ENCODE data around the gene PRKRA. TPM values are rescaled to one million over a fixed set of nuclear protein-coding genes. Genes with fewer than 3 reads are reported as not detected.
"Not testable (repeated sequence)": the region's sequence is repeated elsewhere in the genome, so short reads cannot be mapped to it uniquely, and the experiment has no call there.

Gene PRKRA
- total and polyA plus RNA-seq, 7 experiments from 2014 or later = 40.8 to 113 (median 59.4) TPM

- Mint-ChIP-seq H3K27me3 (no peaks in the 10 kb centered on the region), H3K4me3 (no peak overlapping the region), H3K27ac (peak overlapping the region in 1 of 9 donors; percentile 67), H3K9me3 (no peaks in the 10 kb centered on the region), H3K4me1 (peaks cover 4 to 13% (median 4%) of the 10 kb centered on the region in 7 donors), H3K36me3 (no peaks in the 10 kb centered on the region)
- no peaks in the 10 kb centered on the region for H3K9me3 ChIP-seq (ENCODE audit: control insufficient read depth in 2 of 3, low read length in 3 of 3)
- intact Hi-C loops (cut with micrococcal nuclease) = no loop called here
- no peaks in the 10 kb centered on the region for H3K27me3 ChIP-seq (ENCODE audit: control insufficient read depth in 2 of 2, insufficient read depth in 2 of 2, low read length in 2 of 2)
- H3K36me3 ChIP-seq (ENCODE audit: control insufficient read depth in 2 of 3, insufficient read depth in 3 of 3, low read length in 3 of 3) = no peaks in the 10 kb centered on the region
- no peak overlapping the region for H3K4me3 ChIP-seq (ENCODE audit: low read length)
- CTCF ChIA-PET = no interaction called here
- ATAC-seq (no peak), DNase-seq (no peak)
- H3K4me1 ChIP-seq (ENCODE audit: control insufficient read depth in 2 of 2, insufficient read depth in 2 of 2, low read length in 2 of 2) = no peaks in the 10 kb centered on the region
- POLR2A ChIA-PET = interaction anchor here (0.7 to 1.1 kb wide), 2 partner anchors 22 to 26 kb away, joined by 3 read pairs; partner anchors contain the start of genes PJVK and PRKRA
- no peak overlapping the region for H3K27ac ChIP-seq (ENCODE audit: low read depth, low read length)
Measured at GRCh38 chr2:178473373-178473772, 22.4 kb upstream of the PRKRA start.

- intact Hi-C loops (cut with micrococcal nuclease) = not testable (repeated sequence)
- CTCF ChIA-PET = interaction anchor here (0.6 kb wide), 1 partner anchor 86 kb away, joined by 4 read pairs; no protein-coding TSS in a partner anchor
- POLR2A ChIA-PET = interaction anchor here (0.7 to 1.3 kb wide), 2 partner anchors 15 to 20 kb away, joined by 3 read pairs; partner anchors contain the start of genes PJVK and PRKRA
Measured at GRCh38 chr2:178471313-178471712, 20.3 kb upstream of the PRKRA start.

GRCh38 chr2:178469219-178469849 lies 18.4 kb upstream of the PRKRA start:
- Histone ChIP-seq H3K36me3 (ENCODE audit: control insufficient read depth in 2 of 3, insufficient read depth in 3 of 3, low read length in 3 of 3) (no peaks in the 10 kb centered on the region), H3K27ac (ENCODE audit: low read depth, low read length) (no peak overlapping the region), H3K27me3 (ENCODE audit: control insufficient read depth in 2 of 2, insufficient read depth in 2 of 2, low read length in 2 of 2) (no peaks in the 10 kb centered on the region), H3K9me3 (ENCODE audit: control insufficient read depth in 2 of 3, low read length in 3 of 3) (no peaks in the 10 kb centered on the region), H3K4me1 (ENCODE audit: control insufficient read depth in 2 of 2, insufficient read depth in 2 of 2, low read length in 2 of 2) (no peaks in the 10 kb centered on the region), H3K4me3 (ENCODE audit: low read length) (no peak overlapping the region)
- H3K36me3 Mint-ChIP-seq = peaks cover 0 to 15% (median 0%) of the 10 kb centered on the region in 5 donors
- no peaks in the 10 kb centered on the region for H3K27me3 Mint-ChIP-seq
- ChIA-PET CTCF (no interaction called here), POLR2A (no interaction called here)
- no peaks in the 10 kb centered on the region for H3K9me3 Mint-ChIP-seq
- peaks cover 0 to 5% (median 0%) of the 10 kb centered on the region in 7 donors for H3K4me1 Mint-ChIP-seq
- no peak overlapping the region for H3K27ac Mint-ChIP-seq
- intact Hi-C loops (cut with micrococcal nuclease) = no loop called here
- DNase-seq (no peak), ATAC-seq (no peak)
- H3K4me3 Mint-ChIP-seq = no peak overlapping the region

More at GRCh38 chr2:178471313-178471712, 20.3 kb upstream of the PRKRA start:
- H3K27ac Mint-ChIP-seq; H3K4me1 Mint-ChIP-seq; H3K4me3 ChIP-seq (ENCODE audit: low read length); H3K27me3 Mint-ChIP-seq; H3K9me3 ChIP-seq (ENCODE audit: control insufficient read depth in 2 of 3, low read length in 3 of 3); H3K36me3 ChIP-seq (ENCODE audit: control insufficient read depth in 2 of 3, insufficient read depth in 3 of 3, low read length in 3 of 3); H3K4me3 Mint-ChIP-seq; H3K27ac ChIP-seq (ENCODE audit: low read depth, low read length); H3K9me3 Mint-ChIP-seq; DNase-seq; H3K27me3 ChIP-seq (ENCODE audit: control insufficient read depth in 2 of 2, insufficient read depth in 2 of 2, low read length in 2 of 2); H3K4me1 ChIP-seq (ENCODE audit: control insufficient read depth in 2 of 2, insufficient read depth in 2 of 2, low read length in 2 of 2); ATAC-seq: not testable (repeated sequence)
- peaks cover 0 to 10% (median 0%) of the 10 kb centered on the region in 5 donors for H3K36me3 Mint-ChIP-seq

- no peaks in the 10 kb centered on the region for H3K27me3 ChIP-seq (ENCODE audit: control insufficient read depth in 2 of 2, insufficient read depth in 2 of 2, low read length in 2 of 2)
- peaks cover 0 to 7% (median 0%) of the 10 kb centered on the region in 5 donors for H3K36me3 Mint-ChIP-seq
- H3K27me3 Mint-ChIP-seq = peaks cover 0 to 7% (median 0%) of the 10 kb centered on the region in 5 donors
- no peaks in the 10 kb centered on the region for H3K9me3 ChIP-seq (ENCODE audit: control insufficient read depth in 2 of 3, low read length in 3 of 3)
- H3K4me1 ChIP-seq (ENCODE audit: control insufficient read depth in 2 of 2, insufficient read depth in 2 of 2, low read length in 2 of 2) = no peaks in the 10 kb centered on the region
- H3K27ac Mint-ChIP-seq = no peak overlapping the region
- no peak overlapping the region for H3K4me3 Mint-ChIP-seq
- H3K27ac ChIP-seq (ENCODE audit: low read depth, low read length) = no peak overlapping the region
- ATAC-seq = no peak
- intact Hi-C loops (cut with micrococcal nuclease) = loop anchor here in 1 of 2 donors (10.0 kb wide), 2 partner anchors 807 to 843 kb away; partner anchors contain the start of gene SESTD1
- no peak for DNase-seq
- ChIA-PET CTCF (no interaction called here), POLR2A (interaction anchor here (0.6 kb wide), 1 partner anchor 64 kb away, joined by 3 read pairs; no protein-coding TSS in a partner anchor)
- peaks cover 0 to under 1% (median 0%) of the 10 kb centered on the region in 7 donors for H3K4me1 Mint-ChIP-seq
- no peak overlapping the region for H3K4me3 ChIP-seq (ENCODE audit: low read length)
- peaks cover 0 to 4% (median 0%) of the 10 kb centered on the region in 11 donors for H3K9me3 Mint-ChIP-seq
- no peaks in the 10 kb centered on the region for H3K36me3 ChIP-seq (ENCODE audit: control insufficient read depth in 2 of 3, insufficient read depth in 3 of 3, low read length in 3 of 3)
Measured at GRCh38 chr2:178457390-178457886, 6.5 kb upstream of the PRKRA start.

- Histone ChIP-seq H3K9me3 (ENCODE audit: control insufficient read depth in 2 of 3, low read length in 3 of 3) (no peaks in the 10 kb centered on the region), H3K36me3 (ENCODE audit: control insufficient read depth in 2 of 3, insufficient read depth in 3 of 3, low read length in 3 of 3) (peaks cover 0 to under 1% (median 0%) of the 10 kb centered on the region in 3 experiments), H3K4me3 (ENCODE audit: low read length) (no peak overlapping the region), H3K27ac (ENCODE audit: low read depth, low read length) (no peak overlapping the region), H3K27me3 (ENCODE audit: control insufficient read depth in 2 of 2, insufficient read depth in 2 of 2, low read length in 2 of 2) (no peaks in the 10 kb centered on the region), H3K4me1 (ENCODE audit: control insufficient read depth in 2 of 2, insufficient read depth in 2 of 2, low read length in 2 of 2) (peaks cover 4 to 7% of the 10 kb centered on the region in 2 donors)
- DNase-seq (no peak), ATAC-seq (no peak)
- H3K4me3 Mint-ChIP-seq = no peak overlapping the region
- ChIA-PET POLR2A (interaction anchor here (1.2 kb wide), 1 partner anchor 16 kb away, joined by 3 read pairs; no protein-coding TSS in a partner anchor), CTCF (no interaction called here)
- peaks cover 0 to 4% (median 0%) of the 10 kb centered on the region in 11 donors for H3K9me3 Mint-ChIP-seq
- intact Hi-C loops (cut with micrococcal nuclease) = loop anchor here in 1 of 2 donors (10.0 kb wide), 2 partner anchors 809 to 841 kb away; partner anchors contain the start of gene SESTD1
- H3K4me1 Mint-ChIP-seq = peaks cover 0 to 10% (median 4%) of the 10 kb centered on the region in 7 donors
- H3K27me3 Mint-ChIP-seq = peaks cover 0 to 9% (median 0%) of the 10 kb centered on the region in 5 donors
- H3K27ac Mint-ChIP-seq = peak overlapping the region in 1 of 9 donors; percentile 44
- peaks cover 0 to 7% (median 0%) of the 10 kb centered on the region in 5 donors for H3K36me3 Mint-ChIP-seq
Measured at GRCh38 chr2:178455947-178456346, 5.0 kb upstream of the PRKRA start.

DNA sequence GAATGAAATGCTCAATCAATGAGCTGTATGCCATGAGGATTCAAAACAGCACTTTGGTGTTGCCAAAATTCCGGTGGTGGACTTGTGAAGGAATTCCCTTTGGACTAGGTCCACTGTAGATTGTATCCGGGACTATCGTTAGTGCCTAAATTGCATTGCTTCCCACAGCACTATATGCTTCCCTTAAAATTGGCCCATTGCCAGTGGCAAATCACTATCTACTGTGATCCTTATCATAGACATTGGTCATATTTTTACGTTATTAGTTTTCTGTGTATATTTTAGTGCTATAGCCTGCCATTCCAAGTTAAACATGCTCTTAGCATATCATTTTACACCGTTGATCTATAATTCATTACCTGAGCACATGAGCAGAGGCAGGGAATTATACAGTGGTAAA lies 1.9 kb upstream of the PRKRA start:
- Mint-ChIP-seq H3K4me3 (no peak overlapping the region), H3K9me3 (peaks cover 0 to 4% (median 0%) of the 10 kb centered on the region in 11 donors), H3K27me3 (peaks cover 0 to 9% (median 0%) of the 10 kb centered on the region in 5 donors), H3K36me3 (peaks cover 4 to 11% (median 7%) of the 10 kb centered on the region in 5 donors), H3K27ac (no peak overlapping the region), H3K4me1 (peaks cover 11 to 35% (median 26%) of the 10 kb centered on the region in 7 donors)
- Histone ChIP-seq H3K4me1 (ENCODE audit: control insufficient read depth in 2 of 2, insufficient read depth in 2 of 2, low read length in 2 of 2) (peaks cover 12 to 25% of the 10 kb centered on the region in 2 donors), H3K4me3 (ENCODE audit: low read length) (no peak overlapping the region), H3K9me3 (ENCODE audit: control insufficient read depth in 2 of 3, low read length in 3 of 3) (no peaks in the 10 kb centered on the region), H3K36me3 (ENCODE audit: control insufficient read depth in 2 of 3, insufficient read depth in 3 of 3, low read length in 3 of 3) (peaks cover 0 to 3% (median 0%) of the 10 kb centered on the region in 3 experiments), H3K27me3 (ENCODE audit: control insufficient read depth in 2 of 2, insufficient read depth in 2 of 2, low read length in 2 of 2) (no peaks in the 10 kb centered on the region), H3K27ac (ENCODE audit: low read depth, low read length) (no peak overlapping the region)
- CTCF ChIA-PET = no interaction called here
- POLR2A ChIA-PET = interaction anchor here (1.1 kb wide), 1 partner anchor 1553 kb away, joined by 3 read pairs; no protein-coding TSS in a partner anchor
- ATAC-seq (no peak), DNase-seq (no peak)
- intact Hi-C loops (cut with micrococcal nuclease) = loop anchor here in 1 of 2 donors (10.0 kb wide), 2 partner anchors 812 to 838 kb away; partner anchors contain the start of gene SESTD1
